ENCODE measurements around the gene LAMB1.
"Not testable (repeated sequence)": the region's sequence is repeated elsewhere in the genome, so short reads cannot be mapped to it uniquely, and the experiment has no call there.

LAMB1 gene

GRCh38 chr7:108002726-108003598 is at the start of gene LAMB1:
Gene LAMB1 (minus strand): TSS chr7:108003161. CDS start chr7:108002885, 276 bp downstream.
- no peak for DNase-seq

- DNase-seq: no peak
Observed at GRCh38 chr7:108051454-108051853, 48.5 kb upstream of the LAMB1 start.

- no peak for DNase-seq
Observed at GRCh38 chr7:108049962-108050361, 47.0 kb upstream of the LAMB1 start.

- no peak for DNase-seq
Observed at GRCh38 chr7:108048422-108048821, 45.5 kb upstream of the LAMB1 start.

- no peak for DNase-seq
Observed at GRCh38 chr7:108046952-108047506, 44.1 kb upstream of the LAMB1 start.

GRCh38 chr7:108045669-108046068 is 42.7 kb upstream of the LAMB1 start:
- DNase-seq: no peak

- DNase-seq: no peak
Observed at GRCh38 chr7:108045154-108045553, 42.2 kb upstream of the LAMB1 start.

GRCh38 chr7:108044345-108044744 is 41.4 kb upstream of the LAMB1 start:
- no peak for DNase-seq

GRCh38 chr7:108038986-108039385 is 36.0 kb upstream of the LAMB1 start:
- DNase-seq: no peak

GRCh38 chr7:108037741-108038140 is 34.8 kb upstream of the LAMB1 start:
- DNase-seq: no peak

GRCh38 chr7:108037140-108037539 is 34.2 kb upstream of the LAMB1 start:
- no peak for DNase-seq

- DNase-seq: no peak
Observed at GRCh38 chr7:108034586-108034985, 31.6 kb upstream of the LAMB1 start.

GRCh38 chr7:108033776-108034497 is 31.0 kb upstream of the LAMB1 start:
- DNase-seq: no peak

- not testable (repeated sequence) for DNase-seq
Observed at GRCh38 chr7:108033309-108033708, 30.3 kb upstream of the LAMB1 start.

GRCh38 chr7:108030516-108030915 is 27.6 kb upstream of the LAMB1 start:
- no peak for DNase-seq

- DNase-seq: no peak
Observed at GRCh38 chr7:108029034-108029433, 26.1 kb upstream of the LAMB1 start.

GRCh38 chr7:108028111-108028510 is 25.1 kb upstream of the LAMB1 start:
- DNase-seq: no peak

- no peak for DNase-seq
Observed at GRCh38 chr7:108027239-108027638, 24.3 kb upstream of the LAMB1 start.

GRCh38 chr7:108026647-108027046 is 23.7 kb upstream of the LAMB1 start:
- no peak for DNase-seq

- no peak for DNase-seq
Observed at GRCh38 chr7:108026116-108026515, 23.2 kb upstream of the LAMB1 start.

- no peak for DNase-seq
Observed at GRCh38 chr7:108024538-108024937, 21.6 kb upstream of the LAMB1 start.

GRCh38 chr7:108020585-108020984 is 17.6 kb upstream of the LAMB1 start:
- DNase-seq: peak in 1 of 2 donors; percentile 5

- DNase-seq: no peak
Observed at GRCh38 chr7:108018668-108019067, 15.7 kb upstream of the LAMB1 start.

- no peak for DNase-seq
Observed at GRCh38 chr7:108017776-108018151, 14.8 kb upstream of the LAMB1 start.

Data from inflammatory macrophage treated with lipopolysaccharide for 1 hour (primary cell).